DMS153 treated with DMSO at 0.1 percent for 48 hours (cell line): ENCODE measurements around the gene UGT1A10.
"Not testable (repeated sequence)": the region's sequence is repeated elsewhere in the genome, so short reads cannot be mapped to it uniquely, and the experiment has no call there.

ENCODE experiments used
- DNase-seq: peaks from one replicate; lab custom pipeline; 2025; ENCODE audit not compliant: unreplicated experiment; lab: John Stamatoyannopoulos, UW

UGT1A10 gene

DNA sequence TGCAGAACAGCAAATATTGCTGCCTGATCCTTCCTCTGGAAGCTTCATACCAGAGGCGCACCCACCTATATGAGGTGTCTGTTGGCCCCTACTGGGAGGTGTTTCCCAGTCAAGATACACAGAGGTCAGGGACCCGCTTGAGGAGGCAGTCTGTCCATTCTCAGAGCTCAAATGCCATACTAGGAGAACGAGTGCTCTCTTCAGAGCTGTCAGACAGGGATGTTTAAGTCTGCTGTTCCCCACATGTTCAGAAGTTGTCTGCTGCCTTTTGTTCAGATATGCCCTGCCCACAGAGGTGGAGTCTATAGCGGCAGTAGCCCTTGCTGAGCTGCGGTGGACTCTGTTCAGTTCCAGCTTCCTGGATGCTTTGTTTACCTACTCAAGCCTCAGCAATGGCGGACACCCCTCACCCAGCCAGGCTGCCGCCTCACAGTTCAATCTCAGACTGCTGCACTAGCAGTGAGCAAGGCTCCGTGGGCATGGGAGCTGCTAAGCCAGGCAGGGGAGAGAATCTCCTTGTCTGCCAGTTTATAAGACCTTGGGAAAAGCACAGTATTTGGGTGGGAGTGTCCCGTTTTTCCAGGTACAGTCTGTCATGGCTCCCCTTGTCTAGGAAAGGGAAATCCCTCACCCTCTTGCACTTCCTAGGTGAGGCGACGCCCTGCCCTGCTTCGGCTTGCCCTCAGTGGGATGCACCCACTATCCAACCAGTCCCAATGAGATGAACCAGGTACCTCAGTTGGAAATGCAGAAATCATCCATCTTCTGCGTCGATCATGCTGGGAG lies 100.8 kb downstream of the UGT1A10 start:
- DNase-seq: peak; percentile 2

- no peak for DNase-seq
Observed at GRCh38 chr2:233740870-233741269, 104.6 kb downstream of the UGT1A10 start.

- DNase-seq: no peak
Observed at GRCh38 chr2:233743464-233744259, 107.4 kb downstream of the UGT1A10 start.

DNA sequence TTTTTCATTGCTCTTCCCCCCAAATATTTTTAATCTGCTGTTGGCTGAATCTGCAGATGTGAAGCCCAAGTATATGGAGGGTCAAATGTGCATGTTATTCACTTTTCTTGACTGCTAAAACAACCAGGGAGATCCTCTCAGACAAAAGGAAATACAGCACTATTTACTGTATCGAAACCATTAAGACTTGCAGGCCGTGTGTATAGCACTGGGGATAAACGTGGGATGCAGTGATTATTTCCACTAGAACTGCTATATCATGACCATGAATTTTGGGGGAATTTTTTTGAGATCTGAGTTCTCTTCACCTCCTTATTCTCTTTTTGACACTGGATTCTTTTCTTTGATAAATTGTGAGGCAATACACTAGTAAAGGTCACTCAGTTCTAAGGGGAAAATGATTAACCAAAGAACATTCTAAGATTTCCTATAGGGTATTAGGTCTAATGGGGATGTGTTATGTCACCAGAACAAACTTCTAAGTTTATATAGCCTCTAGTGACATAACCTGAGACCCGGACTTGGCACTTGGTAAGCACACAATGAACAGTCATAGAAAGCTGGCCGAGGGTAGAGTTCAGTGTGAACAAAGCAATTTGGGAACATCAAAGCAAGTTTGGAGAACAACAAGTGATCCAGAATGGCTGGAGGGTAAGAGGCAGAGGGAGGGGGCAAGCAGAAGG lies 109.0 kb downstream of the UGT1A10 start:
- DNase-seq: no peak

- DNase-seq: not testable (repeated sequence)
Observed at GRCh38 chr2:233745838-233746237, 109.6 kb downstream of the UGT1A10 start.

- DNase-seq: no peak
Observed at GRCh38 chr2:233746475-233747282, 110.4 kb downstream of the UGT1A10 start.

GRCh38 chr2:233747283-233747544 lies 111.0 kb downstream of the UGT1A10 start:
- DNase-seq: no peak

DNA sequence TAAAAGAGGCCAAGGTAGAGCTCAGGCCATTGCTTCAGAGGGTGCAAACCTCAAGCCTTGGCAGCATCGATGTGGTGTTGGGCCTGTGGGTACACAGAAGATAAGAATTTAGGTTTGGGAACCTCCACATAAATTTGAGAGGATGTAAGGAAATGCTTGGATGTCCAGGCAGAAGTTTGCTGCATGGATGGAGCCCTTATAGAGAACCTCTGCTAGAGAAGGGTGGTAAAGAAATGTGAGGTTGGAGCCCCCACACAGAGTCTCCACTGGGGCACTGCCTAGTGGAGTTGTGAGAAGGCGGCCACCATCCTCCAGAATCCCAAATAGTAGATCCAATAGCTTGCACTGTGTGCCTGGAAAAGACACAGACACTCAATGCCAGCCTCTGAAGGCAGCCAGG lies 114.4 kb downstream of the UGT1A10 start:
- not testable (repeated sequence) for DNase-seq

- DNase-seq: not testable (repeated sequence)
Observed at GRCh38 chr2:233751212-233752009, 115.2 kb downstream of the UGT1A10 start.

- DNase-seq: no peak
Observed at GRCh38 chr2:233754872-233755611, 118.8 kb downstream of the UGT1A10 start.

- DNase-seq: no peak
Observed at GRCh38 chr2:233756429-233757081, 120.3 kb downstream of the UGT1A10 start.

- DNase-seq: no peak
Observed at GRCh38 chr2:233758141-233758540, 121.9 kb downstream of the UGT1A10 start.

DNA sequence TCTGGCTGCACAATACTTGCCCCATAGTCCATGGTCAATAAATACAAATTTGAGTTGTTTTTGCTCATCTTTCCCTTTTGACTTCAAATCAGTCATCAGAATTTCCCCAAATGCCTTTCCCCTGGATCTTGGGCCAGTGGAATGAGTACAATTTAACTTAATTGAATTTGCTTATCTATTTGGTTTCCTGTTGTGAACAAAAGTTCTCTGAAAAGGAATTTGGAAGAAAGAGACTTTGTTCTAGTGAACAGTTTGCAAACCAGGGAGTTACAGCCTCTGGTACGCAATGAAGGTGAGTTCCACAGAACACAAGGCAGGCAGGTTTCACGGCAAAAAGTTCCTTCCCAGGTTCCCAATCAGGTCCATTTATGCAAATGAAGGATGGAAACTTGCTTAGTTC lies 122.6 kb downstream of the UGT1A10 start:
- DNase-seq: no peak

- DNase-seq: no peak
Observed at GRCh38 chr2:233760043-233760442, 123.8 kb downstream of the UGT1A10 start, which contains the start of gene UGT1A1. Gene UGT1A1, plus strand, starts transcription at chr2:233760270. Its CDS starts 18 bp downstream, at chr2:233760288.

- no peak for DNase-seq
Observed at GRCh38 chr2:233761040-233761769, 125.0 kb downstream of the UGT1A10 start.

GRCh38 chr2:233764264-233764663 lies 128.0 kb downstream of the UGT1A10 start:
- no peak for DNase-seq

DNA sequence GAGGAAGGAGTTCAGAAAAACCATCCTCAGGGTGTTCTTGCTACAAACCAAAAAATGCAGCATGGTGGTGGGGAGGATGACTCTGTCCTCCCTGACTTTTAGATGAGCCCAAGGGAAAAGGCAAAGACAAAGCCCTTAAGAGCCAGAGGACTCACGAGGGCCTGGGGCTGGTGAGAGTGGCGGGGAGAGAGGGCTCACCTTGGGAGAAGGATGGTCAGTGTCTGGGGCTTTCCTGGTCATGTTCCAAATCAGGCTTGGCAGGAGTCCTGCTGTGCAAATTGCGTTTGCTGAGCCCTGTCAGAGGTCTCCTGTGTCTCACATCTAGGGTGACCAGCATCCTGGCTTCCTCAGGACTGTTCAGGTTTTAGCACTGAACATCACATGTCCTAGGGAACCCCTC lies 128.5 kb downstream of the UGT1A10 start:
- DNase-seq: no peak

- DNase-seq: no peak
Observed at GRCh38 chr2:233766416-233766815, 130.2 kb downstream of the UGT1A10 start.
